Activated T-helper 2 cell treated with anti-CD3 and anti-CD28 coated beads, Interferon-gamma antibody, Interleukin-2, Interleukin-4, amounts not matched to agents 10 μg/mL and 5 μg/mL and 100 μg/mL, durations not matched to agents 14 hours and 24 hours and 36 hours (primary cell): Measurements from ENCODE around the gene SS18L1. TPM values are rescaled to one million over a fixed set of nuclear protein-coding genes. Genes with fewer than 3 reads are reported as not detected.

Source experiments
- DNase-seq: peaks from one replicate; pipeline ENCODE4 v3.0.0; 2021; ENCODE audit warnings: low spot score
- H3K27ac Mint-ChIP-seq: one replicate; pipeline ENCODE4 v1.8.0; 2021; ENCODE audit warnings: mixed read lengths
- H3K27me3 Mint-ChIP-seq: one replicate; pipeline ENCODE4 v1.8.0; 2021; ENCODE audit warnings: low read depth, mixed read lengths
- H3K36me3 Mint-ChIP-seq: one replicate; pipeline ENCODE4 v1.8.0; 2021; ENCODE audit warnings: low read depth, mixed read lengths
- H3K4me1 Mint-ChIP-seq: one replicate; pipeline ENCODE4 v1.8.0; 2021; ENCODE audit warnings: low read depth, mixed read lengths
- H3K4me3 Mint-ChIP-seq: one replicate; pipeline ENCODE4 v1.8.0; 2021; ENCODE audit warnings: low read depth, mild to moderate bottlenecking, moderate library complexity, mixed read lengths
- H3K9me3 Mint-ChIP-seq: one replicate; pipeline ENCODE4 v1.8.0; 2021; ENCODE audit warnings: mixed read lengths
- intact Hi-C: fragments of 100-400 bp; cut with micrococcal nuclease; formaldehyde crosslinking; loops from one replicate; pipeline ENCODE4 v1.15.1; 2023
- total RNA-seq: library from RNA; stranded (reverse); gene quantifications from 2 replicates; pipeline ENCODE4 v1.2.3, GENCODE V29; 2022

SS18L1 gene
- total RNA-seq, 1 donor from 2014 or later = 26.0 TPM

- Mint-ChIP-seq H3K9me3 (no peaks in the 10 kb centered on the region), H3K27me3 (no peaks in the 10 kb centered on the region), H3K27ac (no peak overlapping the region), H3K4me3 (peak overlapping the region; percentile 82), H3K36me3 (peaks cover 33% of the 10 kb centered on the region), H3K4me1 (peaks cover 24% of the 10 kb centered on the region)
- intact Hi-C loops = loop anchor here (1.0 to 5.0 kb wide), 3 partner anchors 60 to 179 kb away; partner anchors contain the start of genes ADRM1, MTG2 and OSBPL2
- DNase-seq = peak; percentile 19
Measured at GRCh38 chr20:62122654-62123449, 20.7 kb upstream of the SS18L1 start.

GRCh38 chr20:62123450-62124118 lies 20.0 kb upstream of the SS18L1 start:
- Mint-ChIP-seq H3K36me3 (peaks cover 40% of the 10 kb centered on the region), H3K4me1 (peaks cover 22% of the 10 kb centered on the region), H3K4me3 (peak overlapping the region; percentile 82), H3K9me3 (no peaks in the 10 kb centered on the region), H3K27ac (no peak overlapping the region), H3K27me3 (no peaks in the 10 kb centered on the region)
- DNase-seq = no peak
- intact Hi-C loops = loop anchor here (2.0 to 5.0 kb wide), 2 partner anchors 59 to 179 kb away; partner anchors contain the start of genes ADRM1 and MTG2

GRCh38 chr20:62126141-62126540 lies 17.4 kb upstream of the SS18L1 start:
- Mint-ChIP-seq H3K4me3 (no peak overlapping the region), H3K27ac (no peak overlapping the region), H3K27me3 (no peaks in the 10 kb centered on the region), H3K4me1 (peaks cover 19% of the 10 kb centered on the region), H3K36me3 (peaks cover 66% of the 10 kb centered on the region), H3K9me3 (no peaks in the 10 kb centered on the region)
- intact Hi-C loops = no loop called here
- no peak for DNase-seq

DNA sequence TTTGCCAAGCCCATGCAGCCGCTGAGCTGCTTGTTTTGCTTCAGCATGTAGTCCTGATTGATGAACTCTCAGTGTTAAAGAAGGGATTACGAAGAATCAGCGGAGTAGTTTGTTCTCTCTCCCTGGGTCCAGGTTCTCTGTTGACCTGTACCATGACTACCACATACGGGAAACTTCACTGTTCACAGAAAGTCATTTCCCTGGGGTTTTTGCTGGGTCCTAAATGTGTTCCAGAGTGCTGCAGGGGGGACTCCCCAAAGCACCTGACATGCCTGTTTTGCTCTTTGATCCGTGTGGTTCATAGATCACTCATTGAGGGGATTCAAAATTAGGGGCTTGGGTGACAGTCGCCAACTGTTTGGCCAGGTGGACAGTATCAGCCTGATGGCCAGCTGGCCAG lies 15.8 kb upstream of the SS18L1 start:
- Mint-ChIP-seq H3K4me1 (peaks cover 24% of the 10 kb centered on the region), H3K9me3 (no peaks in the 10 kb centered on the region), H3K27me3 (no peaks in the 10 kb centered on the region), H3K27ac (no peak overlapping the region), H3K36me3 (peaks cover 79% of the 10 kb centered on the region), H3K4me3 (no peak overlapping the region)
- intact Hi-C loops = no loop called here
- DNase-seq = no peak

GRCh38 chr20:62128502-62128901 lies 15.1 kb upstream of the SS18L1 start:
- Mint-ChIP-seq H3K4me3 (no peak overlapping the region), H3K36me3 (peaks cover 85% of the 10 kb centered on the region), H3K4me1 (peaks cover 24% of the 10 kb centered on the region), H3K27ac (no peak overlapping the region), H3K9me3 (no peaks in the 10 kb centered on the region), H3K27me3 (no peaks in the 10 kb centered on the region)
- intact Hi-C loops = no loop called here
- no peak for DNase-seq

DNA sequence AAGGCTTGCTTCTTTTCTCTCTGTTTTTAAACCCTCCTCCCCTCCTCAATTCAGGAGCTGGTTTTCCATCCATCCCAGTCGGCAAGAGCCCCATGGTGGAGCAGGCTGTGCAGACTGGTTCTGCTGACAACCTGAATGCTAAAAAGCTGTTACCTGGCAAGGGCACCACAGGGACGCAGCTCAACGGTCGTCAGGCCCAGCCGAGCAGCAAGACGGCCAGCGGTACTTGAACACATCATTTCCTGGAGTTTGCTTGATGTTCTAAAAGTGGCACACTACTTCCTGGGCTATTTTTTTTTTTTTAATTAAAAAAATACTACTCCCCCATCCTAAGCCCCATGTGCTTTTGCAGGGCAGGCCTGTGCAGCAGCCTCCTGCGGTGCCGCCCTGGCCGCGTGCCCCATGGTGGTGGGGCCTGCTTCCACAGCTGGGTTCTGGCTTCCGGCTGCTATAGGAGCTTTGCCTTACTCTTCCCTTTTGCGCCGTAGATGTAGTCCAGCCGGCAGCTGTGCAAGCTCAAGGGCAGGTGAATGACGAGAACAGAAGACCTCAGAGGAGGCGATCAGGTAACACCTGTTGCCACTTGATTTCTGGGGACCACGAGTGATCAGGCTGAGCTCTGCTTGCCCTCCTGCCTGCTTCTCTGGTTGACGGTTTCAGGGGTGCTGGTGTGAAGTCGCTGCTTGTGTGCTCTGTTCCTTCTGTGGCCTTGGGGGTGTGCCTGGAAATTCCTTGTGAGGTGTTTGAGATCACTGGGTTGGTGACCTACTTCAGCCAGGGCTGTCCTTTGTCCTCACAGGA lies 13.6 kb upstream of the SS18L1 start:
- Mint-ChIP-seq H3K27ac (no peak overlapping the region), H3K36me3 (peaks cover 89% of the 10 kb centered on the region), H3K27me3 (no peaks in the 10 kb centered on the region), H3K4me1 (peaks cover 19% of the 10 kb centered on the region), H3K4me3 (no peak overlapping the region), H3K9me3 (no peaks in the 10 kb centered on the region)
- intact Hi-C loops = no loop called here
- no peak for DNase-seq

DNA sequence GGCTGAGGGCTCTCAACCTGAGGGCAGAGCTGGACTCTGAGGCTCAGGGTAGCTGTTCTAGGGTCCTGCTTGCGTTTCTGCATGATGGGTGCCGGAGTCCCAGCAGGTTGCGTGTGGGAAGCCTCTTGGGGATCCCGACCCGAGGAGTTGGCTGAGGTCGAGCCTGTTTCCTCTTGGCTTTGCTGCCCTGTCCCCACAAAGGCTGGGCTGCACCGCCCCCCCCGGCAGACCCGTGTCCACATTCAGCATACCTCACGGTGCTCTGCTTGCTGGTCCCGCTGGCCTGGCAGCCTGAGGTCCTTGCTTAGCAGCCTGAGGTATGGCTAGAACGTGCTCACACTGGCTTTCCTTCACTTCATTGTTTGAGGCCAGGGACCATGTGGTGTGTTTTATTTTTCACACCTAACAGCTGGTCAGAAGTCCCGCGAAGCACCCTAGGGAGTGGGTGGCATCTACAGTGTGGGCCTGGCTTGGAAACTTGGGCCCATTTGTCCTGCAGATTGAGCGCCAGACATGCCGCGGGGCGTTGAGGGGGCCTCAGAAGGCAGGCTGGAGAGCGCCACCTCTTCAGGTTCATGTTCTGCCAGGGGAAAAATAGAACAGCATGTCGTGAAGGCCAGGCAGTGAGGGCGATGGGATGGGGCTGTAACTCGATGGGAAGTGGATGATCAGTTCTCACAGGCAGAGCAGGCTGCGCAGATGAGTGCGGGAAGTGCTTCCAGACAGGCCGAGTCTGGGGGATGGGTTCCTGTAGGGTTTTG lies 11.8 kb upstream of the SS18L1 start:
- H3K27ac Mint-ChIP-seq = peak overlapping the region; percentile 5
- no peak overlapping the region for H3K4me3 Mint-ChIP-seq
- peaks cover 89% of the 10 kb centered on the region for H3K36me3 Mint-ChIP-seq
- H3K27me3 Mint-ChIP-seq = no peaks in the 10 kb centered on the region
- H3K4me1 Mint-ChIP-seq = peaks cover 16% of the 10 kb centered on the region
- intact Hi-C loops = no loop called here
- no peak for DNase-seq
- H3K9me3 Mint-ChIP-seq = no peaks in the 10 kb centered on the region

DNA sequence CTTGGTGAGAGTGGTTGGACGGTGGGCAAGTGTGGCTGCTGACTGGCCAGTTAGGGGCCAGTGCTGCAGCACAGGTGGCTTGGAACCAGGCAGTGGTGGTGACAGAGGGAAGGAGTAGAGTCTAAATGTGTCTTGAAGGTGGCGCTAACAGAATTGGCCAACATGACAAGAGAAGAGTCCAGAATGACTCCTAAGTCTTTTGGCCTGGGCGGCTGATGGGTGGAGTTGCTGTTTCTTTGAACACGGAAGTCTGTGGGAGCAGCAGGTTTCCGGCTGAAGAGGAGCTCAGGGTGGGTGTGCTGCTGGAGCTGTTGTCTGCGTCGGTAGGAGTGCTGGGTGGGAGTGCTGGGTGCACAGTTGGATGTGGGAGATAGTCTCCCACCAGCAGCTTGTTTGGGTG lies 11.1 kb upstream of the SS18L1 start:
- Mint-ChIP-seq H3K36me3 (peaks cover 89% of the 10 kb centered on the region), H3K4me1 (peaks cover 16% of the 10 kb centered on the region), H3K9me3 (no peaks in the 10 kb centered on the region), H3K27me3 (no peaks in the 10 kb centered on the region), H3K27ac (peak overlapping the region; percentile 28), H3K4me3 (peak overlapping the region; percentile 31)
- DNase-seq = no peak
- intact Hi-C loops = no loop called here

DNA sequence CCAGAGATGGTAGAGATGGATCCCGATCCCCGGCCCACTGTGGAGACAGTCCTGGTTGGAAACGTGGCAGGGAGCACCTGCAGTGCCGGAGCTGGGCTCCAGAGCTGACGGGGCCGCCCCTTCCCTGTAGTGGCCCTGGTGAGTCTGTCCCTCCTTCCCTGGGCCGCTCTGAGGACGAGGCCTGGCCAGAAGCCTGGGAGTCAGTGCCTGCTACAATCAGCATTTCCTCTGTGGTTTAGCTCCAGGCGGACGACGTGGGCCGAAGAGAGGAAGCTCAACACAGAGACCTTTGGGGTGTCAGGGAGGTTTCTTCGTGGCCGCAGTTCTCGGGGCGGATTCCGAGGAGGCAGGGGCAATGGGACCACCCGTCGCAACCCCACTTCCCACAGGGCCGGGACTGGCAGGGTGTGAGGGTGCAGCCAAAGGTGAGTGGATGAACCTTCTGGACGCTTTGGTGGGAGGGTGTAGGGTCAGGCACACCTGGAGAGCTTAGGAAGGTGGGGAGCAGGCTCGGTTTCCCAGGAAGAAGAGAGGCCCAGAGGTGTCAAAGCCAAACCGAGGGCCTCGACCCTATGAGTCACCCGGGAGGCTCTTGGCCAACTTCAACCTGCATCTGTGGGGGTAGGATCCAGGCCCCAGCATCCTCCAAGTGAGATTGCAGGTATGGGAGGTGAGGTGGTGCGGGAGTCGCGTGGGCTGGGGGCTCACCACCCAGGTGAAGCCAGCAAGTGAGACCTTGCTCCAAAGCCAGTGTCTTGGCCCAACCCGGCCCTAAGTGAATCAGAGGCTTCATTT lies 10.3 kb upstream of the SS18L1 start:
- Mint-ChIP-seq H3K4me1 (peaks cover 16% of the 10 kb centered on the region), H3K4me3 (no peak overlapping the region), H3K27ac (no peak overlapping the region), H3K27me3 (no peaks in the 10 kb centered on the region), H3K9me3 (no peaks in the 10 kb centered on the region), H3K36me3 (peaks cover 90% of the 10 kb centered on the region)
- intact Hi-C loops = no loop called here
- no peak for DNase-seq

DNA sequence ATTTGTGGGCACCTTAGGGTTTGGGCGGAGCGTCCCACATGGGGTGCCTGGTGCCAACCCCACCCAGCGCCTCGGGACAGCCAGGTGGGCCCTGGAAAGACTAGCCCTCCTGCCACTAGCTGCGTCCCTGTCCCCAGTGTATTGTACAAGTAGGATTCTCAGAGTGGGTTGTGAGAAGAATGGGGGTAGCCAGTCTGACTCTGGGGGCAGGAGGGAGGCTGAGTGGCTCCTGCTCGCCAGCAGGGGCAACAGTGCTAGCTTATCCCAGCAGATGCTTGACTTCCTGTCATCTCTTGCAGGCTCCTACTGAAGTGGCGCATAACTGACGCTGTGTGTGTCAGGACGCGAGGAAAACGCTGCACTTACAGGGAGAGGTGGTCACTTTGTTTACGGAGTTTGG lies 9.7 kb upstream of the SS18L1 start:
- Mint-ChIP-seq H3K9me3 (no peaks in the 10 kb centered on the region), H3K27me3 (no peaks in the 10 kb centered on the region), H3K36me3 (peaks cover 90% of the 10 kb centered on the region), H3K27ac (peak overlapping the region; percentile 70), H3K4me3 (no peak overlapping the region), H3K4me1 (peaks cover 16% of the 10 kb centered on the region)
- intact Hi-C loops = no loop called here
- DNase-seq = no peak

DNA sequence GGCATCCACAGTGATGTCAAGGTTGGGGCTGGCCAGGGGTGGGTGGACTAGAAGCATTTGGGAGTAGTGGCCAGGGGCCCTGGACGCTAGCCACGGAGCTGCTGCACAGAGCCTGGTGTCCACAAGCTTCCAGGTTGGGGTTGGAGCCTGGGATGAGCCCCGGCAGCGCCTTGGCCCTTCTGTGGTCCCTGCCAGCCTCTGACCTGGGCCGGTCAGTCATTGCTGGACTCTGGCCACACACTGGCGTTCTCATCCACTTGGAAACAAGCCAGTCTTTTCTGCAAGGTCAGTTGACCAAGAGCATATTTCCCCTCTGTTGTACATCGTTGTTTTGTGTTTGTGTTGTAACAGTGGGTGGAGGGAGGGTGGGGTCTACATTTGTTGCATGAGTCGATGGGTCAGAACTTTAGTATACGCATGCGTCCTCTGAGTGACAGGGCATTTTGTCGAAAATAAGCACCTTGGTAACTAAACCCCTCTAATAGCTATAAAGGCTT lies 8.8 kb upstream of the SS18L1 start:
- intact Hi-C loops = no loop called here
- H3K4me1 Mint-ChIP-seq = peaks cover 16% of the 10 kb centered on the region
- peaks cover 90% of the 10 kb centered on the region for H3K36me3 Mint-ChIP-seq
- H3K4me3 Mint-ChIP-seq = no peak overlapping the region
- DNase-seq = no peak
- H3K27me3 Mint-ChIP-seq = no peaks in the 10 kb centered on the region
- H3K9me3 Mint-ChIP-seq = no peaks in the 10 kb centered on the region
- no peak overlapping the region for H3K27ac Mint-ChIP-seq
